Neuronal stem cell (in vitro differentiated cells): Measurements from ENCODE around the gene SUMO1.

Experiments
- DNase-seq: peaks from one replicate; pipeline ENCODE4 v3.0.0-alpha.2; 2013; ENCODE audit warnings: low spot score
- H2AFZ ChIP-seq: one replicate; pipeline ENCODE4 v1.6.1; 2013; ENCODE audit warnings: mild to moderate bottlenecking, low read length, inconsistent platforms
- H2AK5ac ChIP-seq: 2 replicates; pipeline ENCODE4 v1.6.1; 2013; ENCODE audit warnings: low read depth, mild to moderate bottlenecking, inconsistent platforms, low read length, moderate library complexity, mixed read lengths
- H2BK120ac ChIP-seq: 2 replicates; pipeline ENCODE4 v1.6.1; 2013; ENCODE audit warnings: low read depth, mild to moderate bottlenecking, inconsistent platforms, low read length, moderate library complexity, mixed read lengths
- H2BK12ac ChIP-seq: one replicate; pipeline ENCODE4 v1.6.1; 2013; ENCODE audit warnings: low read length, inconsistent platforms
- H2BK15ac ChIP-seq: 2 replicates; pipeline ENCODE4 v1.6.1; 2013; ENCODE audit warnings: mild to moderate bottlenecking, low read length, inconsistent platforms, mixed read lengths
- H2BK5ac ChIP-seq: one replicate; pipeline ENCODE4 v1.6.1; 2013; ENCODE audit warnings: inconsistent platforms, mild to moderate bottlenecking, low read length, moderate library complexity
- H3K14ac ChIP-seq: one replicate; pipeline ENCODE4 v1.6.1; 2013; ENCODE audit warnings: low read length, inconsistent platforms
- H3K18ac ChIP-seq: 2 replicates; pipeline ENCODE4 v1.6.1; 2013; ENCODE audit warnings: low read length, inconsistent platforms
- H3K23ac ChIP-seq: 2 replicates; pipeline ENCODE4 v1.6.1; 2013; ENCODE audit warnings: low read depth, mild to moderate bottlenecking, mixed read lengths, low read length, inconsistent platforms; ENCODE audit not compliant: poor library complexity
- H3K27ac ChIP-seq: replicated peaks from 3 replicates; pipeline ENCODE4 v1.5.1; 2013; ENCODE audit warnings: low read length, inconsistent platforms
- H3K27me3 ChIP-seq, 3 experiments: 2 replicates each; pipeline ENCODE4 v1.6.1; 2013; ENCODE audit warnings: low read length in 3 of 3, mild to moderate bottlenecking in 2 of 3, inconsistent platforms in 1 of 3, low read depth in 1 of 3, mixed read lengths in 1 of 3, moderate library complexity in 1 of 3; ENCODE audit not compliant: control insufficient read depth in 3 of 3, insufficient read depth in 3 of 3
- H3K36me3 ChIP-seq, 2 donors: replicated peaks in 1 of 2; 2 replicates each; pipeline ENCODE4 v1.6.1; 2013; ENCODE audit warnings: low read length in 2 of 2; ENCODE audit not compliant: control insufficient read depth in 2 of 2, insufficient read depth in 2 of 2
- H3K4ac ChIP-seq: 2 replicates; pipeline ENCODE4 v1.6.1; 2013; ENCODE audit warnings: inconsistent platforms, mild to moderate bottlenecking, low read length, moderate library complexity
- H3K4me1 ChIP-seq, 2 donors: 1 replicate in 1 of 2; 2 replicates in 1 of 2; pipeline ENCODE4 v1.6.1; 2013; ENCODE audit warnings: low read length in 2 of 2, low read depth in 1 of 2; ENCODE audit not compliant: control insufficient read depth in 2 of 2, insufficient read depth in 1 of 2
- H3K4me2 ChIP-seq: one replicate; pipeline ENCODE4 v1.6.1; 2013; ENCODE audit warnings: mild to moderate bottlenecking, low read length, inconsistent platforms; ENCODE audit not compliant: insufficient read depth, poor library complexity, severe bottlenecking
- H3K4me3 ChIP-seq, 2 donors: 2 replicates each; pipeline ENCODE4 v1.5.1; 2013; ENCODE audit warnings: low read length in 2 of 2, mild to moderate bottlenecking in 2 of 2, inconsistent platforms in 1 of 2, moderate library complexity in 1 of 2
- H3K79me1 ChIP-seq: one replicate; pipeline ENCODE4 v1.6.1; 2013; ENCODE audit warnings: low read depth, mild to moderate bottlenecking, inconsistent platforms, low read length, moderate library complexity
- H3K9ac ChIP-seq: one replicate; pipeline ENCODE4 v1.6.1; 2013; ENCODE audit warnings: mild to moderate bottlenecking, low read depth, low read length, inconsistent platforms; ENCODE audit not compliant: poor library complexity
- H3K9me3 ChIP-seq, 2 donors: replicated peaks in 1 of 2; 2 replicates each; pipeline versions ENCODE3 to v1.6.1; 2013; ENCODE audit warnings: low read length in 2 of 2, mild to moderate bottlenecking in 2 of 2, inconsistent platforms in 1 of 2, low read depth in 1 of 2, mixed read lengths in 1 of 2, moderate library complexity in 1 of 2; ENCODE audit not compliant: control insufficient read depth in 2 of 2, insufficient read depth in 1 of 2
- H4K8ac ChIP-seq: one replicate; pipeline ENCODE4 v1.6.1; 2013; ENCODE audit warnings: low read depth, mild to moderate bottlenecking, inconsistent platforms, low read length, moderate library complexity
- H4K91ac ChIP-seq: one replicate; pipeline ENCODE4 v1.6.1; 2013; ENCODE audit warnings: low read length, low read depth, mild to moderate bottlenecking, inconsistent platforms; ENCODE audit not compliant: poor library complexity
- WGBS, 2 donors: extraction: QIAGEN DNeasy Blood & Tissue Kit; methylation state at CpG; one replicate each; pipeline ENCODE4 v1.1.7; 2013; ENCODE audit warnings: missing lambda C conversion rate in 2 of 2, mixed read lengths in 1 of 2; ENCODE audit not compliant: insufficient read length in 2 of 2, insufficient replicate concordance in 1 of 2; ENCODE audit errors: extremely low coverage in 2 of 2; 5-methylcytosine and 5-hydroxymethylcytosine counted together

SUMO1 gene

GRCh38 chr2:202178346-202178958 is 59.9 kb downstream of the SUMO1 start:
- WGBS, 2 donors, result no CpG with 5 or more reads among the region's 7 CpGs
- no peak overlapping the region for H4K91ac ChIP-seq
- no peak overlapping the region for H3K27ac ChIP-seq
- H2AFZ ChIP-seq, result no peak overlapping the region
- H2AK5ac ChIP-seq, result no peak overlapping the region
- H3K36me3 ChIP-seq, result no peaks in the 10 kb centered on the region
- no peak overlapping the region for H3K9ac ChIP-seq
- peaks cover 0 to 5% of the 10 kb centered on the region in 2 donors for H3K9me3 ChIP-seq
- no peaks in the 10 kb centered on the region for H3K79me1 ChIP-seq
- no peak overlapping the region for H3K23ac ChIP-seq
- no peak overlapping the region for H3K4me3 ChIP-seq
- peak; percentile 71 for DNase-seq
- H3K4me1 ChIP-seq, result no peaks in the 10 kb centered on the region
- no peak overlapping the region for H3K4me2 ChIP-seq
- H3K27me3 ChIP-seq, result peaks cover 0 to 3% (median 0%) of the 10 kb centered on the region in 3 experiments
- H2BK5ac ChIP-seq, result no peak overlapping the region
- H3K4ac ChIP-seq, result no peak overlapping the region
- H4K8ac ChIP-seq, result no peak overlapping the region
- H2BK15ac ChIP-seq, result no peak overlapping the region
- no peak overlapping the region for H3K18ac ChIP-seq
- no peak overlapping the region for H3K14ac ChIP-seq
- no peak overlapping the region for H2BK12ac ChIP-seq
- no peak overlapping the region for H2BK120ac ChIP-seq

- Histone ChIP-seq H2BK12ac (no peak overlapping the region), H2AK5ac (no peak overlapping the region), H3K9ac (no peak overlapping the region), H3K4me2 (no peak overlapping the region), H4K8ac (no peak overlapping the region), H2BK15ac (no peak overlapping the region), H3K4me3 (no peak overlapping the region), H3K27me3 (peaks cover 0 to 37% (median 5%) of the 10 kb centered on the region in 3 experiments), H3K4me1 (peaks cover 0 to 2% of the 10 kb centered on the region in 2 donors), H2AFZ (no peak overlapping the region), H3K27ac (no peak overlapping the region), H2BK5ac (no peak overlapping the region), H3K18ac (no peak overlapping the region), H3K23ac (no peak overlapping the region), H4K91ac (no peak overlapping the region), H3K14ac (no peak overlapping the region), H3K36me3 (no peaks in the 10 kb centered on the region), H3K79me1 (no peaks in the 10 kb centered on the region), H3K4ac (no peak overlapping the region), H3K9me3 (peaks cover 0 to 5% of the 10 kb centered on the region in 2 donors), H2BK120ac (no peak overlapping the region)
- no peak for DNase-seq
- no CpG with 5 or more reads among the region's 6 CpGs for WGBS, 2 donors
Observed at GRCh38 chr2:202172439-202173211, 65.8 kb downstream of the SUMO1 start.

- Histone ChIP-seq H2BK5ac (no peak overlapping the region), H3K27ac (no peak overlapping the region), H3K4me2 (peak overlapping the region; percentile 37), H3K23ac (no peak overlapping the region), H2BK12ac (no peak overlapping the region), H3K4ac (no peak overlapping the region), H2BK15ac (no peak overlapping the region), H2AFZ (peak overlapping the region; percentile 86), H3K36me3 (no peaks in the 10 kb centered on the region), H2BK120ac (no peak overlapping the region), H3K4me3 (peak overlapping the region in 1 of 2 donors; percentile 25), H3K79me1 (no peaks in the 10 kb centered on the region), H4K91ac (no peak overlapping the region), H4K8ac (no peak overlapping the region), H3K9ac (no peak overlapping the region), H3K27me3 (peaks cover 0 to 37% (median 5%) of the 10 kb centered on the region in 3 experiments), H2AK5ac (no peak overlapping the region), H3K18ac (peak overlapping the region; percentile 27), H3K9me3 (peaks cover 0 to 2% of the 10 kb centered on the region in 2 donors), H3K4me1 (peaks cover 0 to 2% of the 10 kb centered on the region in 2 donors), H3K14ac (no peak overlapping the region)
- WGBS, 2 donors, result no CpG with 5 or more reads among the region's 32 CpGs
- DNase-seq, result peak; percentile 21
Observed at GRCh38 chr2:202171241-202171825, 67.1 kb downstream of the SUMO1 start.

GRCh38 chr2:202169832-202170424 is 68.5 kb downstream of the SUMO1 start:
- Histone ChIP-seq H3K79me1 (no peaks in the 10 kb centered on the region), H4K8ac (no peak overlapping the region), H2BK120ac (no peak overlapping the region), H3K36me3 (no peaks in the 10 kb centered on the region), H4K91ac (no peak overlapping the region), H2BK12ac (no peak overlapping the region), H3K4ac (no peak overlapping the region), H3K4me3 (no peak overlapping the region), H3K27me3 (peaks cover 0 to 37% (median 5%) of the 10 kb centered on the region in 3 experiments), H3K27ac (no peak overlapping the region), H3K9me3 (no peaks in the 10 kb centered on the region), H3K9ac (no peak overlapping the region), H2AFZ (no peak overlapping the region), H2AK5ac (no peak overlapping the region), H3K4me2 (no peak overlapping the region), H3K4me1 (peaks cover 0 to 2% of the 10 kb centered on the region in 2 donors), H3K23ac (no peak overlapping the region), H3K18ac (peak overlapping the region; percentile 15), H2BK15ac (no peak overlapping the region), H2BK5ac (no peak overlapping the region), H3K14ac (no peak overlapping the region)
- no peak for DNase-seq
- whole genome bisulfite sequencing, 2 donors, result no CpG with 5 or more reads among the region's 8 CpGs
